ENCODE results near the gene ARHGAP19.

DNA sequence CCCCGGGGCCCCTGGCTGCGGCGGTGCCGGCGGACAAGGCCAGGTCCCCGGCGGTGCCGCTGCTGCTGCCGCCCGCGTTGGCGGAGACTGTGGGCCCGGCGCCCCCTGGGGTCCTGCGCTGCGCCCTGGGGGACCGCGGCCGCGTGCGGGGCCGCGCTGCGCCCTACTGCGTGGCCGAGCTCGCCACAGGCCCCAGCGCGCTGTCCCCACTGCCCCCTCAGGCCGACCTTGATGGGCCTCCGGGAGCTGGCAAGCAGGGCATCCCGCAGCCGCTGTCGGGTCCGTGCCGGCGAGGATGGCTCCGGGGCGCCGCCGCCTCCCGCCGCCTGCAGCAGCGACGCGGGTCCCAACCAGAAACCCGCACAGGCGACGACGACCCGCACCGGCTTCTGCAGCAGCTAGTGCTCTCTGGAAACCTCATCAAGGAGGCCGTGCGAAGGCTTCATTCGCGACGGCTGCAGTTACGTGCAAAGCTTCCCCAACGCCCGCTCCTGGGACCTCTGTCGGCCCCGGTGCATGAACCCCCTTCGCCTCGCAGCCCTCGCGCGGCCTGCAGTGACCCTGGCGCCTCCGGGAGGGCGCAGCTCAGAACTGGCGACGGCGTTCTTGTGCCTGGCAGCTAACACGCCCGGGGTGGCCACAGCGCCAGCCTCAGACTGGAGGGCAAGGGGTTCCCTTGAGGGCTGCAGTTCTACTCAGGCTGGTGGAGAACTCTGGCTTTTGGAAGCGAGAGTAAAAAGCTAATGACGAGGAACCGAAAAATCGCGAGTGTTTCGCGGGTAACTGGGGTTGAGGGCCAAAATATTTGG is 27.4 kb upstream of the ARHGAP19 start:
- TF ChIP-seq, protein P1, sequence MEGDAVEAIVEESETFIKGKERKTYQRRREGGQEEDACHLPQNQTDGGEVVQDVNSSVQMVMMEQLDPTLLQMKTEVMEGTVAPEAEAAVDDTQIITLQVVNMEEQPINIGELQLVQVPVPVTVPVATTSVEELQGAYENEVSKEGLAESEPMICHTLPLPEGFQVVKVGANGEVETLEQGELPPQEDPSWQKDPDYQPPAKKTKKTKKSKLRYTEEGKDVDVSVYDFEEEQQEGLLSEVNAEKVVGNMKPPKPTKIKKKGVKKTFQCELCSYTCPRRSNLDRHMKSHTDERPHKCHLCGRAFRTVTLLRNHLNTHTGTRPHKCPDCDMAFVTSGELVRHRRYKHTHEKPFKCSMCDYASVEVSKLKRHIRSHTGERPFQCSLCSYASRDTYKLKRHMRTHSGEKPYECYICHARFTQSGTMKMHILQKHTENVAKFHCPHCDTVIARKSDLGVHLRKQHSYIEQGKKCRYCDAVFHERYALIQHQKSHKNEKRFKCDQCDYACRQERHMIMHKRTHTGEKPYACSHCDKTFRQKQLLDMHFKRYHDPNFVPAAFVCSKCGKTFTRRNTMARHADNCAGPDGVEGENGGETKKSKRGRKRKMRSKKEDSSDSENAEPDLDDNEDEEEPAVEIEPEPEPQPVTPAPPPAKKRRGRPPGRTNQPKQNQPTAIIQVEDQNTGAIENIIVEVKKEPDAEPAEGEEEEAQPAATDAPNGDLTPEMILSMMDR (IDR thresholded peaks at IDR 0.05) = no peak
- TF ChIP-seq ZFX (IDR thresholded peaks at IDR 0.05; ENCODE audit: borderline replicate concordance) = no peak
